Parathyroid adenoma (tissue), 2 donors: ENCODE data around the gene ARAP1.

Experiments
- H2AFZ ChIP-seq: fragments of 300-600 bp; sonication (generic); one replicate; pipeline ENCODE4 v1.7.0; 2017; ENCODE audit warnings: antibody characterized with exemption, mild to moderate bottlenecking
- H3K27ac ChIP-seq: fragments of 300-600 bp; sonication (generic); one replicate; pipeline ENCODE4 v1.7.0; 2017
- H3K27me3 ChIP-seq: fragments of 300-600 bp; sonication (generic); one replicate; pipeline ENCODE4 v1.7.0; 2017; ENCODE audit warnings: low read length; ENCODE audit not compliant: control insufficient read depth, insufficient read depth
- H3K36me3 ChIP-seq: fragments of 300-600 bp; sonication (generic); one replicate; pipeline ENCODE4 v1.7.0; 2017; ENCODE audit warnings: low read length; ENCODE audit not compliant: control insufficient read depth, insufficient read depth
- H3K4me1 ChIP-seq: fragments of 300-600 bp; sonication (generic); one replicate; pipeline ENCODE4 v1.7.0; 2017; ENCODE audit warnings: control low read depth
- H3K4me2 ChIP-seq: fragments of 300-600 bp; sonication (generic); one replicate; pipeline ENCODE4 v1.7.0; 2017; ENCODE audit warnings: low read length
- H3K4me3 ChIP-seq: fragments of 300-600 bp; sonication (generic); one replicate; pipeline ENCODE4 v1.7.0; 2017; ENCODE audit warnings: low read depth, low read length
- H3K79me2 ChIP-seq: fragments of 300-600 bp; sonication (generic); one replicate; pipeline ENCODE4 v1.7.0; 2017; ENCODE audit warnings: control low read depth
- H3K9ac ChIP-seq: fragments of 300-600 bp; sonication (generic); one replicate; pipeline ENCODE4 v1.7.0; 2017; ENCODE audit warnings: mild to moderate bottlenecking
- H3K9me3 ChIP-seq: fragments of 300-600 bp; sonication (generic); one replicate; pipeline ENCODE4 v1.7.0; 2017; ENCODE audit warnings: low read length; ENCODE audit not compliant: control insufficient read depth
- TF ChIP-seq, protein P1 (sequence below): fragments of 300-600 bp; sonication (generic); IDR thresholded peaks from one replicate; pipeline ENCODE4 v1.7.0; 2017; ENCODE audit warnings: antibody characterized with exemption, mild to moderate bottlenecking
- donor health status: primary hyperparathyroidism.

The ARAP1 gene

GRCh38 chr11:72752088-72752914 lies at the start of gene ARAP1:
Gene ARAP1, minus strand, starts transcription at chr11:72752408. Its CDS starts 25,280 bp downstream, at chr11:72727128.
- Histone ChIP-seq H3K9me3 (no peaks in the 10 kb centered on the region), H3K4me3 (peak within 1 kb of the TSS; percentile 47), H3K79me2 (no peaks in the 10 kb centered on the region), H3K27me3 (no peaks in the 10 kb centered on the region), H3K4me1 (peaks cover 4% of the 10 kb centered on the region), H2AFZ (peak within 1 kb of the TSS; percentile 72), H3K9ac (no peak within 1 kb of the TSS), H3K36me3 (no peaks in the 10 kb centered on the region), H3K4me2 (peak within 1 kb of the TSS; percentile 41), H3K27ac (no peak within 1 kb of the TSS)
- TF ChIP-seq, protein P1, sequence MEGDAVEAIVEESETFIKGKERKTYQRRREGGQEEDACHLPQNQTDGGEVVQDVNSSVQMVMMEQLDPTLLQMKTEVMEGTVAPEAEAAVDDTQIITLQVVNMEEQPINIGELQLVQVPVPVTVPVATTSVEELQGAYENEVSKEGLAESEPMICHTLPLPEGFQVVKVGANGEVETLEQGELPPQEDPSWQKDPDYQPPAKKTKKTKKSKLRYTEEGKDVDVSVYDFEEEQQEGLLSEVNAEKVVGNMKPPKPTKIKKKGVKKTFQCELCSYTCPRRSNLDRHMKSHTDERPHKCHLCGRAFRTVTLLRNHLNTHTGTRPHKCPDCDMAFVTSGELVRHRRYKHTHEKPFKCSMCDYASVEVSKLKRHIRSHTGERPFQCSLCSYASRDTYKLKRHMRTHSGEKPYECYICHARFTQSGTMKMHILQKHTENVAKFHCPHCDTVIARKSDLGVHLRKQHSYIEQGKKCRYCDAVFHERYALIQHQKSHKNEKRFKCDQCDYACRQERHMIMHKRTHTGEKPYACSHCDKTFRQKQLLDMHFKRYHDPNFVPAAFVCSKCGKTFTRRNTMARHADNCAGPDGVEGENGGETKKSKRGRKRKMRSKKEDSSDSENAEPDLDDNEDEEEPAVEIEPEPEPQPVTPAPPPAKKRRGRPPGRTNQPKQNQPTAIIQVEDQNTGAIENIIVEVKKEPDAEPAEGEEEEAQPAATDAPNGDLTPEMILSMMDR = no peak

- no peaks in the 10 kb centered on the region for H3K9me3 ChIP-seq
- H3K9ac ChIP-seq = no peak overlapping the region
- no peaks in the 10 kb centered on the region for H3K36me3 ChIP-seq
- no peak overlapping the region for H3K4me2 ChIP-seq
- H3K79me2 ChIP-seq = no peaks in the 10 kb centered on the region
- TF ChIP-seq, protein P1 = no peak
- no peak overlapping the region for H3K27ac ChIP-seq
- no peak overlapping the region for H3K4me3 ChIP-seq
- no peaks in the 10 kb centered on the region for H3K27me3 ChIP-seq
- peaks cover 2% of the 10 kb centered on the region for H3K4me1 ChIP-seq
- no peak overlapping the region for H2AFZ ChIP-seq
Measured at GRCh38 chr11:72799441-72799840, 47.2 kb upstream of the ARAP1 start.

DNA sequence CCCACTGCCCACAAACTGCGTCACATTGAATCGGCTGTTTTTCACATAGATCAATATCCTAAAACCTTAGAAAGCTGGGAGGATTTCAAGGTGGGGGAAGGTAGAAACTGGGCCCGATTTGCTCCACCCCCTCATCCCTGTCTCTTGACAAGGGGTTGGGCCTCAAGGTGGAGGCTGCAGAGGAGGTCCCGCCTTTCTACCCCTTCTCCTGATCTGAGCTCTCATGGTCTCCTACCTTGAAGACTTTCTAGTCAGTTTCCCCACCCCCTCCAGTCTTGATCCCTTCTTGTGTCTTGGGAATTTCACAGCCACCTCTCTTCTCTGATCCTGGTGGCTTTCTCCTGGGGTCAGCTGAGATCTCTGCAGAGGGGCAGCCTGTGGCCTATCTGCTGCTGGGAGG lies 46.2 kb upstream of the ARAP1 start:
- TF ChIP-seq, protein P1 = no peak
- no peaks in the 10 kb centered on the region for H3K36me3 ChIP-seq
- H3K9me3 ChIP-seq = no peaks in the 10 kb centered on the region

DNA sequence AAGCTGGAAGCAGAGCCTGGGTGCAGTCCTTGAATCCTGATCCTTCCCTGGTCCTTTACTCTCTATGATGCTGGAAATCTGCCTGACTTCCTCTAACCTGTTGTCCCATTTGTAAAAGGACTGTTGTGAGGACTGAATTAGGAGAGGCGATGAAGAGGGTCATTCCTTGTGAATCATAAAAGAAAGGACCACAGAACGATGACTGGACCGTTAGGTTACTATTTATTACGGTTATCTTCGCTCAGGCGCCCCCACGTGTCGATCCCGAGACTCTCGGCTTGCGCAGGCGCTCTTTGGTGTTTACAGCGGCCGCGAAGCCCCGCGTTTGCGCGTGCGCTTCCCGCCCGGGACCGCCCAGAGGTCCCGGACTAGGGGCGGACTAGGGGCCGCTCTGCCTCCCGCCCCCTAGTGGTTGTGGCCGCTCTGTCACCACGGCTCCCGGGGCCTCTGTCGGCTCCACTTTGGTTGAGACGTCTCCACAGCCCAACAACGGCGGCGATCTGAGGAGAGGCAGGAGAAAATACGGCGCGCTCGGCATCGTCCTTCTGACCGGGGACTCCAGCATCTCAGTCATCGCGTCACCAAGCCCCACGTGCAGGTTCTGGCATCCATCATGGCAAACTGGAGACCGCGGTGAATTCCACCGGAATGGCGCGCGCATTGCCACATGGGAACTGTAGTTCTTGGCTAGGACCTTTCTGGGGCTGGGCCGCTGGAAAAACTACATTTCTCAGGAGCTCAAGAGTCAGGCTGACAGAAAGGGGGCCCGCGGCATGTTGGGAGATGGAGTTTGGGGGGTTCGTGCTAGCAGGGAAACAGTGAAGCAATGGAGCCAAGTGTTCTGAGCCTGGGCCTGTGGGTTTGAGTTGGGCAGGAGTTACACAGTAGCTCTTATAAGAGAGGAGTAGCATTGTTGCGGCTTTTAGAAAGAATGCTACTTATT lies 41.5 kb upstream of the ARAP1 start, which contains the start of gene STARD10:
TSS of gene STARD10 (minus strand) at position 623 of the 943 bp plus-strand sequence. CDS start 12,866 bp downstream, outside the sequence.
- TF ChIP-seq, protein P1 = peak; percentile 97
- H3K4me1 ChIP-seq = peaks cover 10% of the 10 kb centered on the region

More for the DNA sequence above, 46.2 kb upstream of the ARAP1 start:
- peaks cover 3% of the 10 kb centered on the region for H3K4me1 ChIP-seq
- H3K27me3 ChIP-seq = no peaks in the 10 kb centered on the region
- no peak overlapping the region for H3K4me2 ChIP-seq
- H3K27ac ChIP-seq = no peak overlapping the region
- no peak overlapping the region for H3K9ac ChIP-seq
- no peaks in the 10 kb centered on the region for H3K79me2 ChIP-seq
- H3K4me3 ChIP-seq = no peak overlapping the region
- H2AFZ ChIP-seq = no peak overlapping the region

More for the DNA sequence above, 41.5 kb upstream of the ARAP1 start, which contains the start of gene STARD10:
- no peaks in the 10 kb centered on the region for H3K36me3 ChIP-seq
- peak within 1 kb of the TSS; percentile 89 for H3K27ac ChIP-seq
- H3K4me3 ChIP-seq = peak within 1 kb of the TSS; percentile 85
- H3K79me2 ChIP-seq = no peaks in the 10 kb centered on the region
- no peak within 1 kb of the TSS for H3K9ac ChIP-seq
- no peaks in the 10 kb centered on the region for H3K27me3 ChIP-seq
- H3K9me3 ChIP-seq = no peaks in the 10 kb centered on the region
- H3K4me2 ChIP-seq = peak within 1 kb of the TSS; percentile 76
- H2AFZ ChIP-seq = peak within 1 kb of the TSS; percentile 83
